Stimulated activated CD4-positive, alpha-beta T cell treated with anti-CD3 and anti-CD28 coated beads, Interleukin-4, amount 100 ng/mL, for 1 hour (primary cell): ENCODE results near the gene SNUPN.
"Not testable (repeated sequence)": the region's sequence is repeated elsewhere in the genome, so short reads cannot be mapped to it uniquely, and the experiment has no call there.

Experiments used
- DNase-seq: peaks from one replicate; pipeline ENCODE4 v3.0.0-alpha.2; 2020

SNUPN gene

DNA sequence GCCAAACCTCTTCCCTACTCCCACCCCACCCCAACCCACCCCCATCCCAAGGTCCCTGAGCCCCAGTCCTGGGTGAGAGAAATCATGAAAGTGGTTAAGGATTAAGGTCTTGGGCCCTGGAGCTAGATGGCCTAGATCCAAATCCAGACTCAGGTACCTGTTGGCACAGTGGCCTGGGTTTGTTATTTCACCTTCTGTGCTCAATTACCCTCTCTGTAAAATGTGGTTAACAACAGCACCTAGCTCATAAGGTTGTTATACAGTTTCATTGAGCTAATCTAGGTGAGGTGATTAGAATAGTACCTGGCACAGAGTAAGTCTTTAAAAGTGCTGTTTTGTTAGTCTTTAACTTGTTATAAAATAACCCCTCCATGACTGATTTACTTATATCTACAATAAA lies 6.4 kb upstream of the SNUPN start:
- DNase-seq: no peak

DNA sequence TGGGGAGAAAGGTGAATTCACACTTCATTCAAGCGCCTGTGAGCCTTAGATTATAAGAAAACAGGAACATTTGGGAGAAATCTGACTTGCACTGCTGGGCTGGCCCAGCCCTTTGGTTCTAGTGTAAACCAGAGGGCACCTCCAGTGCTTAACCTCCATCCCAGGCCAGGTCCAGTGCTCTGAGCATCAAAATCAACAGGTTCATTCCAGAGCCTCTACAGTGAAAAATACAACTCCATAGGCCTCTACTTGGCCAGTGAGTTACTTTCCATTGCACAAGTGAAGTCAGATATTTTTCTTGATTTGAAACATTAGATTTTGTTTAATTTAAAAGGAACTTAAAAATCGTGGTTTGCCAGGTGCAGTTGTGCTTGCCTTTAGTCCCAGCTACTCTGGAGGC lies 3.0 kb downstream of the SNUPN start:
- DNase-seq: no peak

DNA sequence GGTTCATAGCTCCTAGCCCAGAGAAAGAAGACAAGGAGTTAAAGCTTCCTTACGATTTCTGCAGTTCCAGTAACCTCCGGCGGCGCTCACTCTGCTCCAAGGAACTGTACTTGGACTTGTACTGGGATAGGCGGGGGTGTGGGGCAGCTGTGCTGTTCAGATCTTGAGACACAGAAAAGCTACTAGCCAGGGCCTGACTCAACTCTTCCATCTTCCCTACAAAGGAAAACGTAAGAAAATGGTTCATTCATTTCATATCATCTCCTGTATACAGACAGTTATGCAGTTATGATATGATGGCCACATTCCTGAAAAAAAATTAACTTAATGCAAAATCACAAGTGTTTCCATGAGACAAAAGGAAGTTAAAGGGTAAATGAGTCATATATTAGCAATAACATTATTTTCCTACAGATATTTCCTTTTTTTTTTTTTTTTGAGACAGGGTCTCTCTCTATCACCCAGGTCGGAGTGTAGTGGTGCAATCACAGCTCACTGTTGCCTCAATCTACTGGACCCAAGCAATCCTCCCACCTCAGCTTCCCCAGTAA lies 4.6 kb downstream of the SNUPN start:
- DNase-seq: no peak

DNA sequence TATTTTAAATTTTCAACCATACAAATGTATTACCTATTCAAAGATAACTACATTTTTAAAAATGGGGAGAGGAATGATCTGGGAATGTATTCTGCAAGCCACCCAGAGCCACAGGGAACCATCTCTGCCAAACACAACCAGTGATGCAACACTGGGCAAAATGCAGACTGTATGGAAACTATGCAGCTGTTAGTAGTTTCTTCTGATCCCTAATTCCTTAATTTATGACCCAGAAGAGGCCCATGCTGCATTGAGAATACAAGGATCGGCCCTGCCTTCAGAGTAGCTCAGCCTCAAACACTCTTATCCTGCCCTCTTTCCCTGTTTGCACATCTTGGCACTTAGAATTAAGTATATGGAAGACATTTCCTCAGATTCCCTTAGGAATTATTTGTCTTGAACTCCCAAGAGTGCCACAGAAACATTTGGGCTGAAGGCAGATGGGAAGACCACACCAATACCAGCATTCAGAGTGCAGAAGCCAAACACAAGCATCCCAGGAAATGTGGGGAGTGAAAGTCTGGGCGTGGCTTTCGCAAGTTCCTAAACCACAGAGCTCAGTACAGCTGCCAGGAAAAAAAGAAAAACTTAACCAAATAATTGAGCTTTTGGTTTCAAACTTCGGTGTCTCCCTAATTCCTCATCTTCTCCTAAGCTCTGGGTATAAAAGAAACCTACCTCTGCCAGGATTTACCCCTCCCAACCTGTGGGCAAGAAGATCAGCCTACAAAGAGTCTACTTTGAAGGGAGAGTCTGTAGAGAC lies 5.3 kb downstream of the SNUPN start:
- no peak for DNase-seq

DNA sequence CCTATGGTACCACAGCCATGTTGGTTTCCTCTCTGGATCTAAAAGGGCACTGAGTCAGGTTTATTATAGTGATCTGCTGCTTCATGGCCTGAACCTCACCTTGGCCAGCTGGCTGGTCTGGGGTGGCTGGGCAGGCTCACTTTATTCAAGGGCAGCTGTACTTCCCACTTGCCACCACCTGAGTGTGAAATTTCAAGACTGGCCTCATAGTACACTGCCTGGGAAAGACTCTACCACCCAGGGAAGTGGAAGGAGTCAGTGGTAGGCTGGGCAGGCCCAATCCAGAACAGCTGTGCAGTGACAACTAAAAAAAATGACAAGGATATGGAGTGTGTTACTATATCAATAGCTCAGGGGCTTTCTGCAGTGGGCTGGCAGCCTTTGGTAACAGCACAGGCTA lies 8.8 kb downstream of the SNUPN start:
- DNase-seq: no peak

DNA sequence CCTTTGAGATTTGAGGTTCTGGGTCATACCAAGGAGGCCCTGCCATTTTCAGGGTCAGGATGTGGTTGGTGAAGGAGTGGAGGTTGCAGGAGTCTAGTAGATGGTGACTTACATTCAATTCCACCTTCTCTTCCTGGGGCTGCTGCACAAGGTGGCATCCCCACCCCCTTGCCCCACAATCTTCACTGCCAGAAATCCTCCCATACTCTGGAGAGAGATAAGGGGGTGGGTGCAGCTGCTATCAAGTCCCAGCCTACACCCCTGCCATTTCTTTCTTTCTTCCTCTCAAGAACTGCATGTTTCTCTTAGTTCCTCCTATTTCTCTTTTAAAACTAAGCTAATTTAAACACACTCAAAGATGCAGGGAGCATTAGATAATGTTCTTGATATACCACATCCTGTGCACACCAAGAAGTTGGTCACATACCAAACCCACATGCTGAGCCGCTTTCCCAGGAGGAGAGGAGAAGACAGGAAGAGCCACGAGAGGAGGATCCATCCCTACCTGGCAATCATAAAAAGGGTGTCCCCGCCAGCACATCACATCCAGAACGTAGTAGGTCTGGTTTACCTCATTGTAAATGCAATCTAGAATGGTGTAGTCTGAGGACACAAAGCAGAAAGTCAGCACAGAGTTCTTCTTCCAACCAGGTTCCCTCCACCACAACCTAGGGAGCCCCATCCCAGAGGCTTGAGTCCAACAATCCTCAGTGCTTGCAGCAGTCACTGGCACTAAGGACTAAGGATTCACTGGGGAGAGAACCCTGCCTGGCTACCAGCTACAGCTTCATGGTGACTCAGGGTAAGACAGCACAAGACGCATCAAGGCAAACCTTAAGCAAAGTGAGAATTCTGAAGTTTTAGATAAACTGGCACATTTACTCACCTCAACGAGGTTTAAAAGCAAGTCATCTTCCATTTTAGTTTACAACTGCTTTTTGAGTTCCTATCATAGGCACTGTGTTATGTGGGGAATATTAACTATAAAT lies 18.5 kb downstream of the SNUPN start:
- DNase-seq: no peak

DNA sequence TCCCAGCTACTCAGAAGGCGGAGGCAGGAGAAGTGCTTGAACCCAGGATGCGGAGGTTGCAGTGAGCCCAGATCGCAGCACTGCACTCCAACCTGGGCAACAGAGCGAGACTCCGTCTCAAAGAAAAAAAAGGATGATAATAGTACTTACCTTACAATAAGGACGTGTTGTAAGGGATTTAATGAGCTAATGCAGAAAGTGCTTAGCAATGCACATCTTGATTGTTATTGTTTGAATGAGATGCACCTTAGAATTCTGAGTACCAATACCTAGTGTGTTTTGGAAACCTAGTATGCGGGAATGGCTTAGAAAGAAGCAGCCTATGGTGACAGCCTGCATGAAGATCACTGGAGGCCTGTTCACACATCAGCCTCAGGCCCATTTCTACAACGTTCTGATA lies 19.5 kb downstream of the SNUPN start:
- no peak for DNase-seq

DNA sequence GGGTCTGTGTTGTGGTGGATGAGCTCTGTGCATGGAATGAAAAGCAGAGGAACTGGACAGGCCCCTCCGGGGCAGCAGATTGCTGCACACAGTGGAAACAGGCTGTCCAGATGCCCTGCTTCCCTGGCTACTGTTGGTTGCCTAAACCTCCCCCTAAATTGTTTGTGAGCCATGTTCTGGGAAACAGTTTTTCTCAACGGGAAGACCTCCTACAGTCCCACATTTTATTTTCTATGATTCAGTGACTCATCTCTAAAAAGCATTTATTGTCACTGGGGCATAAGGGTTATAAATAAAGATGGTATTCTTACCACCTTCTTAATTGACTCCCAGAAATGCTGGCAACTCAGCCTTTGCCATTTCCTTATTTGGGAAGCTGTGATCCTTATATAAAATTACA lies 26.1 kb downstream of the SNUPN start:
- no peak for DNase-seq

DNA sequence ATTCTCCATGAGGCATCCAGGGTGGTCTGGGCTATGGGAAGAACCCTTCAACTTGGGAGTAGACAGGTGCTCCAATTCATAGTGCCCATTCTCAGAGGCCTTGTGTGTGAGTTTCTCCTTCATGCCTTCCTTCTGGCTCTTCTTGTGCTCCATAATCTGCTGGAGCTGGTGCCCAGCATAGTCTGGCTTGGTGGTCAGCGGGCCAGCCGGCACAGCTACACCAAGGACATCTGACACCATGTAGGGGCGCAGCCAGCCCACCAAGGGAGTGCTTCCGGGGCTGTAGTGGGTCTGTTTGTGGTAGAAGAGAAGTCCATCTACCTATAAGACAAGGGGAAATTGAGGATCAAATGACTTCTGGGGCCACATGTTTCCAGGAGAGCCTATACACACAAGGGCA lies 27.2 kb downstream of the SNUPN start:
- no peak for DNase-seq

DNA sequence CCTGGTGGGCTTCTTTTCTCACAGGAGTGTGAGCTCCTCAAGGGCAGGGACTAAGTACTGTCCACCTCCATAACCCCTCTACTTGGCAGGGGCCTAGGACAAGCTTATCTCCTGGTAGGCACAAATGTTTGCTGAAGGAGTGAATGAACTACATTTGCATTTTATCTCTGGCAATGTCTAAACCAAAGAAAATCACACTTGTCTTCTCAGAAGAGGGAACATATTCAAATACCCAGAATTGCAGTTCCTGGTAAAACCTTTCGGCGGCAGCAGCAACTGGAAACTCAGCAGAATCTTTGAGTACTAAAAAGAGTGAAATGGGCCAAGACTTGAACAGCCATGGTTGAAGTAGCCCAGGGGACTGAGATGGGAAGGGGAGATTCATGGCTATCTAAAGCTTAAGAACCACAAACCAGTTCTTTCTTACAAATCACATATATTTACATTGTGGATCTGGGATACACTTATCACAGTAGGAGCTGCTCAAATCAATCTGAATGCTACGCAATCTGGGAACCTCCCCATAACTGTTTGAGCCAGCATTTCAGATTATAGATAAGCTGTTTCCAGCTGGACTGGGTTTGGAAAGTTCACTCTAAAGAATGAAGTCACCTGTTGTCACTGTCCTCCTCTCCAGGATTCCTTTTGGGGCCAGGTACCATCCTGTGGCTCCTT lies 27.7 kb downstream of the SNUPN start:
- DNase-seq: no peak

DNA sequence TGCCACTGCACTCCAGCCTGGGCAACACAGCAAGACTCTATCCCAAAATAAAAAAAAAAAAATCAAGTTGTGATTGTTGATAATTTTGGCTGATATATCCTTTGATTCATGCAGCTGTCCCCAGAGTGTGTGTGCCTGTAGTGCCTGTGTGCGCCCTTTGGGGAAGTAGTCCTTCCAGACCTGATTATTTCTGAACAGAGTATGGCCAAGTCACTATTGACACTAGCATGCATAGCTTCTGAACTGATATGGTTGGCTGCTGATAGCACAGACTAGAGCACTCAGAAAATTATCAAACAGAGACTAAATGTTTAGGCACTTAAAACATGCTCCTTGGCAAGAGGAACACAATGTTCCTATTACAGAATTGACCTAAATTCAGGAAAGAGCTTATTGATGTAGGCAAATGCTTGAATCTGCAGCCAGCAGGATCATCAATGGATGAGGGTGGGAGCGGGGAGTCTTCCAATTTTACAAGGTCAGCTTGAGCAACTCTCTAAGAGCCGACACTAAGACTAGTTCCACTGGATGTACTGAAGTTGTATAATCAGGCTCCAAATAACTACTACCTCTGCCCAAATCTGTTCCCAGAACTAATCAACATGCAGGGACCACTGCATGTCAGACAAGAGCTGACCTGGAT lies 28.7 kb downstream of the SNUPN start:
- DNase-seq: no peak

DNA sequence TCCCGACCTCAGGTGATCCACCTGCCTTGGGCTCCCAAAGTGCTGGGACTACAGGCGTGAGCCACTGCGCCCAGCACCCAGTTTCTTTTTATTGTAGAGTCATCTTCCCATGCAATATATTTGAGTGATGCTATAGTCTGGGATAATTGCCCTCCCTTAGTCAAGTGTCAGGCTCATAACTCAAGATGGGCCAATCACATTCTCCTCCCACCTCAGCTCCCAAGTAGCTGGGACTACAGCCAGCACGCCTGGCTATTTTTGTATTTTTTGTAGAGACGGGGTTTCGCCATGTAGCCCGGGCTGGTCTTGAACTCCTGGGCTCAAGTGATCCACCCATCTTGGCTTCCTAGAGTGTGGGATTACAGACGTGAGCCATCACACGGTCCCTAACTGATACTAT lies 31.2 kb downstream of the SNUPN start:
- DNase-seq: no peak

DNA sequence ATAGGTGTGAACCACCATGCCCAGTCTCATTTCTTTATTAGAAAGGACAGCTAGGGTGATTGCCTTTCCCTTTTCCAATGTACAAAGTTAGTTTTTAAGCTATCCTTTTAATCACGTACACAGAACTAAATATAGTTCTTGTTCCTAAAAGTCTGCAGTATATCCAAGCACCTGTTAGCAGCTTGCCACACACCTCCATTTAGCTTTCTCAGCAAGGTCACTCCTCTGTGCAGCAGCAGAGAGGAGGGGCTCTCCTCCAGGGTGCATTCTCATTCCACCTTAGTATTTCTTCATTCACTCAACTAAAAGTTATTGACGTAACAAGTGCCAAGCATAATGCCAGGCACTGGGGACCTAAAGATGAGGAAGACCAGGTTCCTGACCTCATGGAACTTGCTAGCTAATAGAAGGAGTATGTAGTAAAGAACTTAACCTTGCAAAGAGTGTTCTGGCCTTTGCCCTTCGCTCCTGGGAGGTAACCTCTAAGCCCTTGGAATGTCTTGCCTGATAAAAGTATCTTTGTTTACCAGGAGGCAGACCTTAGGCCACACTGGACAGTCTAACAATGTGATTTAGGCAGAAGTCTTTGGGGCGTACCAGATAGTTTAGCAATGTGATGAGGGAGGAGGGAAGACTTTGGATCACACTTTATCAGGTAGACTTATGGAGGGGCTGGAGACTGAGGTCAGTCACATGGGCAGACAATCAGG lies 33.7 kb downstream of the SNUPN start:
- DNase-seq: no peak

DNA sequence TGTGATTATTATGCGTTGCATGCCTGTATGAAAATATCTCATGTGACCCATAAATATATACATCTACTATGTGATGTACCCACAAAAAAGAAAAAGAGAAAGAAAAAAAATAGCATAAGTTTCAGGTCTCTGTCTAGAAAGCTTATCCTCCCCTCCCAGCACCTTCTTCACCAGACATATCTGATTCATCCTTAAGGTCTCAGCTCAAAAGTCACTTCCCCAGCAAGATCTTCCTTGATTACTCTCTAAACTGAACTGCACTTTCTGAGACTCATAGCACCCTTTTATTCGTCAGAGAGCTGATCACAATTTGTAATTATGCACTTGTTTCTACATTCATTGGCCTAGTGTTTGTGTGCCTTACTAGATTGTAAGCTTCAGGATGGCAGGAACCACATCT lies 35.3 kb downstream of the SNUPN start:
- no peak for DNase-seq

DNA sequence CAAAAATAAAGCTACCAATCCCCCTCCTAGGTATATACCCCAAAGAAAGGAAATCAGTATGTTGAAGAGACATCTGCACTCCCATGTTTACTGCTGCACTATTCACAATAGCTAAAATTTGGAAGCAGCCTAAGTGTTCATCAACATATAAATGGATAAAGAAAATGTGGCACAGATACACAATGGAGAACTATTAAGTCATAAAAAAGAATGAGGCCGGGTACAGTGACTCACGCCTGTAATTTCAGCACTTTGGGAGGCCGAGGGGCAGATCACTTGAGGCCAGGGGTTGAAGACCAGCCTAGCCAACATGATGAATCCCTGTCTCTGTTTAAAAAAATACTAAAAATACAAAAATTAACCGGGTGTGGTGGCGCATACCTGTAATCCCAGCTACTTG lies 36.5 kb downstream of the SNUPN start:
- no peak for DNase-seq

DNA sequence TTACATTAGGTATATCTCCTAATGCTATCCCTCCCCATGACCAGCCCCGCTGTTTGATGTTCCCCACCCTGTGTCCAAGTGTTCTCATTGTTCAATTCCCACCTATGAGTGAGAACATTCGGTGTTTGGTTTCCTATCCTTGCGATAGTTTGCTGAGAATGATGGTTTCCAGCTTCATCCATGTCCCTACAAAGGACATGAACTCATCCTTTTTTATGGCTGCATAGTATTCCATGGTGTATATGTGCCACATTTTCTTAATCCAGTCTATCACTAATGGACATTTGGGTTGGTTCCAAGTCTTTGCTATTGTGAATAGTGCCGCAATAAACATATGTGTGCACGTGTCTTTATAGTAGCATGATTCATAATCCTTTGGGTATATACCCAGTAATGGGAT lies 39.1 kb downstream of the SNUPN start:
- not testable (repeated sequence) for DNase-seq

DNA sequence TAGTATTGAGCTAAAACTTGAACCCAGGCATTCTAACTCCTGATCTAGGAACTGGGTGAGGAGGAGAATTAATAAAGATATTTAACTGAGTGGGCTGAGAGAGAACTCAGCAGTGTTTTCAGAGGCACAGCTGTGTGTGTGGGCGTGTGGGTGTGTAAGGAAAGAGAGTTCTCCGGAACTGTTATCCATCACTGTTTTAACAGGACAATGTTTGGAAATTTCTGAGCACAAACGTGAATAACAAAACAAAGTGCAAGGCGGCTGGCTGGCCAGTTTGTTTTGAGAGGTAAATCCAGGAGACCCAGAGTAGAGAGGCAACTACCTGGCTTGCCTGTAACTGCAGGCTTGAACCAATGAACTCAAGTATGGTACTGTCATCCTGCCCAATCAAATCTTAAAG lies 41.4 kb downstream of the SNUPN start:
- no peak for DNase-seq

DNA sequence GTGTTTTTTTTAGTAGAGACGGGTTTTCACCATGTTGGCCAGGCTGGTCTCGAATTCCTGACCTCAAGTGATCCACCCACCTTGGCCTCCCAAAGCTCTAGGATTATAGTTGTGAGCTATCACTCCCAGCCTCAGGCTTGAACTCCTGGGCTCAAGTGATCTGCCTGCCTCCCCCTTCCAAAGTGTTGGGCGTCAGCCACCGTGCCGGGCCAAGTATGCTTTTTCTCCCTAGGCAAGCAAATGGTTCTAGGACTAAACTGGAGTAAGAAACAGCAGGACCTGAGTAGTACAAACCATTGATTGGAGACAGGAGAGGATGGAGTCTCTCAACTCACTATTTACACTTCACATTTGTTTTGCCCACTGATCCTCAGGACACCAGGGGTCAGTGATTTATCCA lies 41.8 kb downstream of the SNUPN start:
- no peak for DNase-seq

DNA sequence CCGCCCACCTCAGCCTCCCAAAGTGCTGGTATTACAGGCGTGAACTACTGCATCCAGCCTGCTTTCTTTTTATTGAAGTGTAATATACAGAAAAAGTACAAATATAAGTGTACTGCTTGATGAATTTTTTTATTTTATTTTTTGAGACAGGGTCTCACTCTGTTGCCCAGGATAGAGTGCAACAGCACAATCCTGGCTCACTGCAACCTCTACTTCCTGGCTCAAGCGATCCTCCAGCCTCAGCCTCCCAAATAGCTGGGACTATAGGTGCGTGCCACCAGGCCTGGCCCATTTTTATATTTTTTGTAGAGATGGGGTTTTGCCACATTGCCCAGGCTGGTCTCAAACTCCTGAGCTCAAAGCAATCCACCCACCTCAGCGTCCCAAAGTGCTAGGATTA lies 42.6 kb downstream of the SNUPN start:
- DNase-seq: not testable (repeated sequence)

DNA sequence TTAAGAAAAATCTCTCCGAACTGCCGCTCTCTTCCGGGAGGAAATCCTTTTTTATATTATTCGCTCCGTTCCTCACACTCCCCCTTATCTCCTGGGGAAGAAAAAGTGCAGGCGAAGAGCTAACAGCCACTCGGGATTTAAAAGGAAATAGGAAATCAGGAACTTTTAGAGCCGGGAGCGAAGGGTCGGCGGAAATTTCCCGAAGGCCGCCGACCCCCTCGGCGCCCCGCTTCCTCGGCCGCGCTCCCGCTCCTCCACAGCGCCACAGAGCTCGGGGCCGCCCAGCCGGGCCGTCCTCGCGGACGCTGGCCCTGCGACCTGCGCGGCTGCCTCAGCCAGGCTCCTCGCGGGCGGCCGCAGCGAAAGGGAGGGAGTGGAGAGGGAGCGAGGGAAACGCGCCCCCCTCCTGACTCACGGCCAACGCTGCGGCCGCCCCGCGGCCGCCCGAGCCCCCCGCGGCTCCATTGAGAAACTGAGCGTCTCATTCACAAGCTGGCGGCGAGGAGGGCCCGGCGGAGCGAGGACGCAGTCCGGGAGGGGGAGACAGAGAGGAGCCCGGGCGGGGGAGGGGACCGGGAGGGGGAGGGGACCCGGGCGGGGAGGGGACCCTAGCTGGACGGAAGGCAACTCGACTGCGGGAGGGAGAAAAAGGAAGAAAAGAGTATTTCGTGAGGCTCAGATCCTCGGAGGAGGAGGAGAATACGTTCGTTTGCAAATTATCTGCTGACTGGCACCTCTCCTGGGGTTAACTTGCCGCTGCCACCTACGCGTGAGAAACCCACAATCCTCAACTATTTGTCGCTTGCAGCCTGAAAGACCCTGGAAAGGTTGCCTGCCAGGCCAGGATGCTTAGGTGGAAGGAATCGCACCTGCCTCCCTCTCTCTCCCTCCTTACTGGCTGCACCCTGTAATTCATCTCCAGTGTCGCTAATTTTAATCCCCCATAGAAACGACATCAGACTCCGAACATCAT lies 46.3 kb downstream of the SNUPN start, which contains the start of gene PTPN9:
Gene PTPN9, minus strand, starts transcription at position 368 of the 973 bp plus-strand sequence. CDS start 539 bp downstream, outside the sequence.
- DNase-seq: peak; percentile 74
